Measurements from ENCODE around the gene GGPS1. TPM values are rescaled to one million over a fixed set of nuclear protein-coding genes. Genes with fewer than 3 reads are reported as not detected.
A peak's percentile ranks its signal among the peaks of the same experiment; 100 is the strongest.

The GGPS1 gene
- total and polyA plus RNA-seq, 2 experiments from 2014 or later: 14.9 to 66.9 TPM

GRCh38 chr1:235336903-235337302 lies 8.5 kb downstream of the GGPS1 start:
- Histone ChIP-seq H3K9me3 (ENCODE audit: low read depth) (no peaks in the 10 kb centered on the region), H3K27ac (no peak overlapping the region), H3K4me1 (ENCODE audit: low read depth) (peaks cover 9% of the 10 kb centered on the region), H3K27me3 (no peaks in the 10 kb centered on the region), H3K36me3 (peaks cover 28% of the 10 kb centered on the region), H3K4me3 (no peak overlapping the region)
- TF ChIP-seq CTCF (IDR thresholded peaks at IDR 0.05; ENCODE audit: low read depth, low read length): no peak
- DNase-seq (ENCODE audit: low read depth in 1 of 2, low spot score in 1 of 2): no peak

- TF ChIP-seq CTCF (IDR thresholded peaks at IDR 0.05; ENCODE audit: low read depth, low read length): no peak
- Histone ChIP-seq H3K4me1 (ENCODE audit: low read depth) (peaks cover 7% of the 10 kb centered on the region), H3K27ac (no peak overlapping the region), H3K4me3 (no peak overlapping the region), H3K27me3 (no peaks in the 10 kb centered on the region), H3K36me3 (peaks cover 40% of the 10 kb centered on the region), H3K9me3 (ENCODE audit: low read depth) (no peaks in the 10 kb centered on the region)
- no peak for DNase-seq (ENCODE audit: low read depth in 1 of 2, low spot score in 1 of 2)
Measured at GRCh38 chr1:235339746-235340145, 11.4 kb downstream of the GGPS1 start.

GRCh38 chr1:235341334-235341733 lies 13.0 kb downstream of the GGPS1 start:
- H3K27me3 ChIP-seq: no peaks in the 10 kb centered on the region
- no peak for DNase-seq (ENCODE audit: low read depth in 1 of 2, low spot score in 1 of 2)
- TF ChIP-seq CTCF (IDR thresholded peaks at IDR 0.05; ENCODE audit: low read depth, low read length): no peak
- H3K4me1 ChIP-seq (ENCODE audit: low read depth): peaks cover 7% of the 10 kb centered on the region
- H3K9me3 ChIP-seq (ENCODE audit: low read depth): no peaks in the 10 kb centered on the region
- peak overlapping the region; percentile 62 for H3K27ac ChIP-seq
- peaks cover 32% of the 10 kb centered on the region for H3K36me3 ChIP-seq
- no peak overlapping the region for H3K4me3 ChIP-seq

GRCh38 chr1:235342039-235342438 lies 13.7 kb downstream of the GGPS1 start:
- Histone ChIP-seq H3K4me1 (ENCODE audit: low read depth) (peaks cover 7% of the 10 kb centered on the region), H3K27me3 (no peaks in the 10 kb centered on the region), H3K9me3 (ENCODE audit: low read depth) (no peaks in the 10 kb centered on the region), H3K27ac (no peak overlapping the region), H3K36me3 (peaks cover 27% of the 10 kb centered on the region), H3K4me3 (no peak overlapping the region)
- no peak for DNase-seq (ENCODE audit: low read depth in 1 of 2, low spot score in 1 of 2)
- no peak for TF ChIP-seq CTCF (IDR thresholded peaks at IDR 0.05; ENCODE audit: low read depth, low read length)

- Histone ChIP-seq H3K27me3 (no peaks in the 10 kb centered on the region), H3K4me3 (no peak overlapping the region), H3K4me1 (ENCODE audit: low read depth) (peaks cover 7% of the 10 kb centered on the region), H3K9me3 (ENCODE audit: low read depth) (no peaks in the 10 kb centered on the region), H3K36me3 (peaks cover 23% of the 10 kb centered on the region), H3K27ac (no peak overlapping the region)
- DNase-seq (ENCODE audit: low read depth in 1 of 2, low spot score in 1 of 2): no peak
- no peak for TF ChIP-seq CTCF (IDR thresholded peaks at IDR 0.05; ENCODE audit: low read depth, low read length)
Measured at GRCh38 chr1:235342471-235342870, 14.1 kb downstream of the GGPS1 start.

- Histone ChIP-seq H3K4me3 (no peak overlapping the region), H3K4me1 (ENCODE audit: low read depth) (peaks cover 7% of the 10 kb centered on the region), H3K27me3 (no peaks in the 10 kb centered on the region), H3K27ac (no peak overlapping the region), H3K36me3 (peaks cover 18% of the 10 kb centered on the region), H3K9me3 (ENCODE audit: low read depth) (no peaks in the 10 kb centered on the region)
- DNase-seq (ENCODE audit: low read depth in 1 of 2, low spot score in 1 of 2): no peak
- no peak for TF ChIP-seq CTCF (IDR thresholded peaks at IDR 0.05; ENCODE audit: low read depth, low read length)
Measured at GRCh38 chr1:235343726-235344125, 15.4 kb downstream of the GGPS1 start.

Measured in cardiac muscle cell (in vitro differentiated cells and primary cell).